RWPE2 (cell line): ENCODE results near the gene TAF1L.

Experiments used
- ATAC-seq: fragments of 200-7000 bp; cut with Tn5 transposase; 3 replicates; pipeline ENCODE4 v1.9.1; 2021; ENCODE audit warnings: low read depth
- DNase-seq: peaks from one replicate; pipeline ENCODE4 v3.0.0-alpha.2; 2020; ENCODE audit warnings: low spot score
- H3K27ac ChIP-seq: fragments of 450-650 bp; 2 replicates; pipeline ENCODE4 v1.5.1; 2017; ENCODE audit warnings: mild to moderate bottlenecking; ENCODE audit not compliant: poor library complexity, severe bottlenecking
- H3K27me3 ChIP-seq: fragments of 250-450 bp; sonication (Bioruptor Pico); 2 replicates; pipeline ENCODE4 v1.5.1; 2021; ENCODE audit warnings: mild to moderate bottlenecking, moderate library complexity; ENCODE audit not compliant: insufficient read depth, poor library complexity, severe bottlenecking
- H3K36me3 ChIP-seq: fragments of 250-450 bp; sonication (Bioruptor Pico); 2 replicates; pipeline ENCODE4 v1.5.1; 2020; ENCODE audit warnings: low read depth, mild to moderate bottlenecking, moderate library complexity
- H3K4me1 ChIP-seq: fragments of 250-450 bp; sonication (Bioruptor Pico); 2 replicates; pipeline ENCODE4 v1.5.1; 2021; ENCODE audit warnings: mild to moderate bottlenecking, moderate library complexity; ENCODE audit not compliant: insufficient read depth, poor library complexity, severe bottlenecking
- H3K4me3 ChIP-seq: fragments of 250-450 bp; sonication (Bioruptor Pico); 2 replicates; pipeline ENCODE4 v1.5.1; 2021; ENCODE audit warnings: mild to moderate bottlenecking, moderate library complexity; ENCODE audit not compliant: severe bottlenecking
- H3K9me3 ChIP-seq: fragments of 250-450 bp; sonication (Bioruptor Pico); 2 replicates; pipeline ENCODE4 v1.5.1; 2021; ENCODE audit warnings: mild to moderate bottlenecking, moderate library complexity; ENCODE audit not compliant: severe bottlenecking
- TF ChIP-seq, protein P1 (sequence below): fragments of 450-650 bp; IDR thresholded peaks from one replicate; pipeline ENCODE4 v1.5.1; 2017; ENCODE audit warnings: mild to moderate bottlenecking, moderate library complexity; ENCODE audit not compliant: poor library complexity, severe bottlenecking

Gene TAF1L

DNA sequence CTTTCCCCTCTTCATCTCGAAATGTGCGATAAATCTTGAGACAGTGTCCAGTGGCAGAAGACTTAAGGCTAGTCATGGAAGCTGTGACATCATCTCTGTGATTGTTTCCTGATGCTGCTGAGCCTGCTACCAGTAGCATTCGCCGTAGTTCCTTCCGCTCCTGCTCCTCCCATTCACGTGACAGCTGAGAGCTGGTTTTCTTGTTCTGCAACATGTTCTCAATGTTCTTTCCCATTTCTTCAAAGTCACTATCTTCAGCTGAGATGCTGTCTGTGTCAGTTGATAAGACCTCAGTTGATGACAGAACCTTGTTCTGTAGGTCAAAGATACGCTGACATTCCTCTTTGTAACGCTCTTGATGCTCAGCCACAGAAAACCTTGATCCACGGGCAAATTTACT lies 3.5 kb downstream of the TAF1L start:
- no peak overlapping the region for H3K4me3 ChIP-seq
- ATAC-seq = no peak
- peaks cover 9% of the 10 kb centered on the region for H3K4me1 ChIP-seq
- no peaks in the 10 kb centered on the region for H3K9me3 ChIP-seq
- TF ChIP-seq, protein P1, sequence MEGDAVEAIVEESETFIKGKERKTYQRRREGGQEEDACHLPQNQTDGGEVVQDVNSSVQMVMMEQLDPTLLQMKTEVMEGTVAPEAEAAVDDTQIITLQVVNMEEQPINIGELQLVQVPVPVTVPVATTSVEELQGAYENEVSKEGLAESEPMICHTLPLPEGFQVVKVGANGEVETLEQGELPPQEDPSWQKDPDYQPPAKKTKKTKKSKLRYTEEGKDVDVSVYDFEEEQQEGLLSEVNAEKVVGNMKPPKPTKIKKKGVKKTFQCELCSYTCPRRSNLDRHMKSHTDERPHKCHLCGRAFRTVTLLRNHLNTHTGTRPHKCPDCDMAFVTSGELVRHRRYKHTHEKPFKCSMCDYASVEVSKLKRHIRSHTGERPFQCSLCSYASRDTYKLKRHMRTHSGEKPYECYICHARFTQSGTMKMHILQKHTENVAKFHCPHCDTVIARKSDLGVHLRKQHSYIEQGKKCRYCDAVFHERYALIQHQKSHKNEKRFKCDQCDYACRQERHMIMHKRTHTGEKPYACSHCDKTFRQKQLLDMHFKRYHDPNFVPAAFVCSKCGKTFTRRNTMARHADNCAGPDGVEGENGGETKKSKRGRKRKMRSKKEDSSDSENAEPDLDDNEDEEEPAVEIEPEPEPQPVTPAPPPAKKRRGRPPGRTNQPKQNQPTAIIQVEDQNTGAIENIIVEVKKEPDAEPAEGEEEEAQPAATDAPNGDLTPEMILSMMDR = no peak
- H3K27ac ChIP-seq = no peak overlapping the region
- DNase-seq = no peak
- no peaks in the 10 kb centered on the region for H3K36me3 ChIP-seq
- H3K27me3 ChIP-seq = no peaks in the 10 kb centered on the region

- Histone ChIP-seq H3K4me1 (peaks cover 10% of the 10 kb centered on the region), H3K4me3 (no peak overlapping the region), H3K9me3 (no peaks in the 10 kb centered on the region), H3K36me3 (no peaks in the 10 kb centered on the region), H3K27me3 (no peaks in the 10 kb centered on the region), H3K27ac (peak overlapping the region; percentile 58)
- TF ChIP-seq, protein P1 = no peak
- DNase-seq = no peak
- ATAC-seq = peak; percentile 99
These were observed 8.0 kb downstream of the TAF1L start for GRCh38 chr9:32627394-32627954.

GRCh38 chr9:32625320-32625719 lies 10.1 kb downstream of the TAF1L start:
- no peaks in the 10 kb centered on the region for H3K36me3 ChIP-seq
- no peak overlapping the region for H3K27ac ChIP-seq
- H3K9me3 ChIP-seq = no peaks in the 10 kb centered on the region
- H3K4me3 ChIP-seq = no peak overlapping the region
- TF ChIP-seq, protein P1 = no peak
- ATAC-seq = no peak
- peaks cover 10% of the 10 kb centered on the region for H3K4me1 ChIP-seq
- H3K27me3 ChIP-seq = no peaks in the 10 kb centered on the region
- DNase-seq = no peak

- Histone ChIP-seq H3K4me3 (no peak overlapping the region), H3K36me3 (no peaks in the 10 kb centered on the region), H3K9me3 (no peaks in the 10 kb centered on the region), H3K27ac (no peak overlapping the region), H3K27me3 (no peaks in the 10 kb centered on the region), H3K4me1 (peaks cover 9% of the 10 kb centered on the region)
- ATAC-seq (no peak), DNase-seq (no peak)
- TF ChIP-seq, protein P1 = no peak
These were observed 12.5 kb downstream of the TAF1L start for GRCh38 chr9:32622948-32623347.

GRCh38 chr9:32618261-32618660 lies 17.2 kb downstream of the TAF1L start:
- H3K4me3 ChIP-seq = no peak overlapping the region
- H3K27ac ChIP-seq = no peak overlapping the region
- ATAC-seq (no peak), DNase-seq (no peak)
- H3K9me3 ChIP-seq = no peaks in the 10 kb centered on the region
- H3K4me1 ChIP-seq = no peaks in the 10 kb centered on the region
- H3K27me3 ChIP-seq = no peaks in the 10 kb centered on the region
- TF ChIP-seq, protein P1 = no peak
- H3K36me3 ChIP-seq = no peaks in the 10 kb centered on the region
